OCI-LY1 (cell line): Measurements from ENCODE around the gene NCEH1.

Source experiments
- H2AFZ ChIP-seq: fragments of 200-600 bp; sonication (generic), shearing (Covaris generic); 2 replicates; pipeline ENCODE4 v1.6.0; 2014; ENCODE audit warnings: antibody characterized with exemption, mild to moderate bottlenecking, low read length
- H3F3A ChIP-seq: fragments of 200-600 bp; sonication (generic), shearing (Covaris generic); 2 replicates; pipeline ENCODE4 v1.6.0; 2014; ENCODE audit warnings: mild to moderate bottlenecking, antibody characterized with exemption, low read length, moderate library complexity; ENCODE audit not compliant: insufficient read depth
- H3K27ac ChIP-seq: fragments of 200-600 bp; sonication (generic); 2 replicates; pipeline ENCODE4 v1.5.1; 2014; ENCODE audit warnings: low read length, mixed run types, mild to moderate bottlenecking, low read depth; ENCODE audit not compliant: poor library complexity, severe bottlenecking
- H3K27me3 ChIP-seq: fragments of 200-600 bp; sonication (generic); 2 replicates; pipeline ENCODE4 v1.6.0; 2014; ENCODE audit warnings: antibody characterized with exemption, mild to moderate bottlenecking, low read length, moderate library complexity; ENCODE audit not compliant: insufficient read depth
- H3K36me3 ChIP-seq: fragments of 200-600 bp; sonication (generic); 2 replicates; pipeline ENCODE4 v1.6.1; 2014; ENCODE audit warnings: mild to moderate bottlenecking, antibody characterized with exemption, low read length, moderate library complexity, mixed read lengths; ENCODE audit not compliant: insufficient read depth
- H3K4me1 ChIP-seq: fragments of 200-600 bp; sonication (generic); 2 replicates; pipeline ENCODE4 v1.5.1; 2014; ENCODE audit warnings: mild to moderate bottlenecking, low read length, moderate library complexity; ENCODE audit not compliant: insufficient read depth, severe bottlenecking
- H3K4me2 ChIP-seq: fragments of 200-600 bp; sonication (generic), shearing (Covaris generic); 2 replicates; pipeline ENCODE4 v1.6.1; 2014; ENCODE audit warnings: low read length
- H3K4me3 ChIP-seq: fragments of 200-600 bp; sonication (generic); 2 replicates; pipeline ENCODE4 v1.5.1; 2014; ENCODE audit warnings: low read length, low read depth, mild to moderate bottlenecking, mixed read lengths; ENCODE audit not compliant: poor library complexity, severe bottlenecking
- H3K79me2 ChIP-seq: fragments of 200-600 bp; shearing (Covaris generic); 2 replicates; pipeline ENCODE4 v1.6.1; 2016; ENCODE audit warnings: mixed run types, low read length, mixed read lengths; ENCODE audit not compliant: insufficient read depth
- H3K9ac ChIP-seq: fragments of 200-600 bp; sonication (generic), shearing (Covaris generic); 2 replicates; pipeline ENCODE4 v1.6.1; 2014; ENCODE audit warnings: mild to moderate bottlenecking, low read length, mixed read lengths
- H3K9me2 ChIP-seq: fragments of 200-600 bp; sonication (generic), shearing (Covaris generic); 2 replicates; pipeline ENCODE4 v1.6.1; 2014; ENCODE audit warnings: low read depth, mild to moderate bottlenecking, low read length, mixed read lengths
- H3K9me3 ChIP-seq: fragments of 200-600 bp; shearing (Covaris generic); 2 replicates; pipeline ENCODE4 v1.6.1; 2014; ENCODE audit warnings: low read length, mixed read lengths
- H4K20me1 ChIP-seq: fragments of 200-600 bp; sonication (generic), shearing (Covaris generic); 2 replicates; pipeline ENCODE4 v1.6.0; 2016; ENCODE audit warnings: mild to moderate bottlenecking, low read length; ENCODE audit not compliant: insufficient read depth
- EZH2 ChIP-seq: fragments of 200-600 bp; sonication (generic), shearing (Covaris generic); IDR thresholded peaks from 2 replicates; pipeline ENCODE4 v1.8.0; 2017; ENCODE audit warnings: borderline replicate concordance, mixed run types, mild to moderate bottlenecking, antibody characterized with exemption, low read length, moderate library complexity, mixed read lengths
- TF ChIP-seq, protein P1 (sequence below): fragments of 200-600 bp; sonication (generic), shearing (Covaris generic); IDR thresholded peaks from 2 replicates; pipeline ENCODE4 v1.5.1; 2017; ENCODE audit warnings: mild to moderate bottlenecking, antibody characterized with exemption, low read length, moderate library complexity, mixed read lengths

NCEH1 gene

DNA sequence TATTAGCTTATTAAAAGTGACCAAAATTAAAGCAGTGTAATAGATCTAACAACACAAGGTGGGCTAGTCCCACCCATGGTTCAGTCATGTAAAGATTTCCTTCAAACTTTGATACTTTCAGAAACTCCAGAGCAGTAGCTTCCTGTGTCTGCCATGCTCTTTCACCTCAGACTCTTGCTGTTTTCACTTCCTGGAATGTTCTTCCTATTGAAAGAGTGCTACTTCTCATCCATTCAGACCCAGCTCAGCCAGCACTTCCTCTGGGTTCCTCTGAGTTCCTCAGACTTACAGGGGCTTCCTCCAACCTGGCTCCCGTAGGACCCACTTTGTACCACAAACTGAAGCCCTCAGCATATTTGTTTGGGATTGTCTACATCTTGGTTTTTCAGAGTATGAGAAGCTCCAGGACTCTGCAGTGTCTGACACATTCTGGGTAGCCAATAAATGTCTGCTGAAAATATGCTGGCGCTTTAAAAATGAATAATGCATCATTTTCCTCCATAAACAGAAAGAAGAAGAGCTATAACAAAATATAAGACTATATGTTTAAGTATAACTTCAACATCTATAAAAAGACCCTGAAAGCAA is 18.0 kb downstream of the NCEH1 start:
- H2AFZ ChIP-seq: no peak overlapping the region
- peaks cover 12% of the 10 kb centered on the region for H3K4me1 ChIP-seq
- no peaks in the 10 kb centered on the region for H4K20me1 ChIP-seq
- H3K36me3 ChIP-seq: no peaks in the 10 kb centered on the region
- no peaks in the 10 kb centered on the region for H3K79me2 ChIP-seq
- H3K4me3 ChIP-seq: no peak overlapping the region
- no peak overlapping the region for H3K9ac ChIP-seq
- no peak overlapping the region for H3K4me2 ChIP-seq
- H3K27ac ChIP-seq: no peak overlapping the region
- TF ChIP-seq, protein P1, sequence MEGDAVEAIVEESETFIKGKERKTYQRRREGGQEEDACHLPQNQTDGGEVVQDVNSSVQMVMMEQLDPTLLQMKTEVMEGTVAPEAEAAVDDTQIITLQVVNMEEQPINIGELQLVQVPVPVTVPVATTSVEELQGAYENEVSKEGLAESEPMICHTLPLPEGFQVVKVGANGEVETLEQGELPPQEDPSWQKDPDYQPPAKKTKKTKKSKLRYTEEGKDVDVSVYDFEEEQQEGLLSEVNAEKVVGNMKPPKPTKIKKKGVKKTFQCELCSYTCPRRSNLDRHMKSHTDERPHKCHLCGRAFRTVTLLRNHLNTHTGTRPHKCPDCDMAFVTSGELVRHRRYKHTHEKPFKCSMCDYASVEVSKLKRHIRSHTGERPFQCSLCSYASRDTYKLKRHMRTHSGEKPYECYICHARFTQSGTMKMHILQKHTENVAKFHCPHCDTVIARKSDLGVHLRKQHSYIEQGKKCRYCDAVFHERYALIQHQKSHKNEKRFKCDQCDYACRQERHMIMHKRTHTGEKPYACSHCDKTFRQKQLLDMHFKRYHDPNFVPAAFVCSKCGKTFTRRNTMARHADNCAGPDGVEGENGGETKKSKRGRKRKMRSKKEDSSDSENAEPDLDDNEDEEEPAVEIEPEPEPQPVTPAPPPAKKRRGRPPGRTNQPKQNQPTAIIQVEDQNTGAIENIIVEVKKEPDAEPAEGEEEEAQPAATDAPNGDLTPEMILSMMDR: no peak
- no peak for TF ChIP-seq EZH2
- no peaks in the 10 kb centered on the region for H3K9me3 ChIP-seq
- no peaks in the 10 kb centered on the region for H3K9me2 ChIP-seq
- no peaks in the 10 kb centered on the region for H3F3A ChIP-seq
- H3K27me3 ChIP-seq: no peaks in the 10 kb centered on the region

GRCh38 chr3:172690936-172691335 is 19.9 kb downstream of the NCEH1 start:
- no peak overlapping the region for H3K27ac ChIP-seq
- H3K9me2 ChIP-seq: no peaks in the 10 kb centered on the region
- no peak overlapping the region for H2AFZ ChIP-seq
- no peaks in the 10 kb centered on the region for H3K79me2 ChIP-seq
- H4K20me1 ChIP-seq: no peaks in the 10 kb centered on the region
- TF ChIP-seq EZH2: no peak
- TF ChIP-seq, protein P1: no peak
- no peak overlapping the region for H3K4me3 ChIP-seq
- no peak overlapping the region for H3K4me2 ChIP-seq
- H3F3A ChIP-seq: no peaks in the 10 kb centered on the region
- H3K27me3 ChIP-seq: no peaks in the 10 kb centered on the region
- no peak overlapping the region for H3K9ac ChIP-seq
- peaks cover 12% of the 10 kb centered on the region for H3K4me1 ChIP-seq
- H3K9me3 ChIP-seq: no peaks in the 10 kb centered on the region
- H3K36me3 ChIP-seq: no peaks in the 10 kb centered on the region

GRCh38 chr3:172688588-172688987 is 22.3 kb downstream of the NCEH1 start:
- no peaks in the 10 kb centered on the region for H3K9me3 ChIP-seq
- no peak overlapping the region for H3K4me3 ChIP-seq
- no peaks in the 10 kb centered on the region for H3K36me3 ChIP-seq
- peaks cover 12% of the 10 kb centered on the region for H3K4me1 ChIP-seq
- no peak for TF ChIP-seq EZH2
- H3K9me2 ChIP-seq: no peaks in the 10 kb centered on the region
- no peak overlapping the region for H3K4me2 ChIP-seq
- H3F3A ChIP-seq: no peaks in the 10 kb centered on the region
- H2AFZ ChIP-seq: no peak overlapping the region
- no peaks in the 10 kb centered on the region for H4K20me1 ChIP-seq
- H3K27me3 ChIP-seq: no peaks in the 10 kb centered on the region
- H3K9ac ChIP-seq: no peak overlapping the region
- no peak overlapping the region for H3K27ac ChIP-seq
- H3K79me2 ChIP-seq: no peaks in the 10 kb centered on the region

DNA sequence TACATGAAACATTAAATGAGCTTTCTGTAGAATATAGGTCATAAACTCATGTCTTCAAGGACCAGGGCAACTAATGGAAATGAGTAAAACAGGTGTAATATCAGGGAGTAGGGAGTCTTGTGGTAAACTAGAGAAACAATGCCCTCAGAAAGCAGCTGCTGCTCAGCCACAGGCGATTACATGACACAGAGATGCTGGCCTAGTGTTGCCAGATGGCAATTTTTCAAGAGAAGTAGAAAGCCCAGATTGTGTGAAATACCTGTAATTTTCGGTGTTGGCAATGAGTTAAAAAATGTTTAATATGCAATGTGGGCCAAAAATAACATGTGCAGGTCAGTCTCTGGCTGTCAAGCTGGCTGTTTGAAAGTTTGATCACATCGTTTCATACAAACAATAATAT is 23.4 kb downstream of the NCEH1 start:
- Histone ChIP-seq H3K27ac (no peak overlapping the region), H3K9me3 (no peaks in the 10 kb centered on the region), H3K4me3 (no peak overlapping the region), H3K9ac (no peak overlapping the region), H2AFZ (no peak overlapping the region), H3K27me3 (no peaks in the 10 kb centered on the region), H3K36me3 (no peaks in the 10 kb centered on the region), H3K9me2 (no peaks in the 10 kb centered on the region), H3F3A (no peaks in the 10 kb centered on the region), H3K4me1 (peaks cover 5% of the 10 kb centered on the region), H4K20me1 (no peaks in the 10 kb centered on the region), H3K79me2 (no peaks in the 10 kb centered on the region), H3K4me2 (no peak overlapping the region)
- TF ChIP-seq, protein P1: no peak
- TF ChIP-seq EZH2: no peak
